IgD-negative memory B cell (primary cell): Measurements from ENCODE around the gene SLC35F5. TPM values are rescaled to one million over a fixed set of nuclear protein-coding genes. Genes with fewer than 3 reads are reported as not detected.
"Not testable (repeated sequence)": the region's sequence is repeated elsewhere in the genome, so short reads cannot be mapped to it uniquely, and the experiment has no call there.

Source experiments
- H3K27ac Mint-ChIP-seq, 3 donors: one replicate each; pipeline ENCODE4 v1.8.0; 2020 to 2022; ENCODE audit warnings: mild to moderate bottlenecking in 3 of 3, mixed read lengths in 3 of 3, moderate library complexity in 1 of 3
- H3K27me3 Mint-ChIP-seq: one replicate; pipeline ENCODE4 v1.8.0; 2021; ENCODE audit warnings: mixed read lengths
- H3K36me3 Mint-ChIP-seq: one replicate; pipeline ENCODE4 v1.8.0; 2020; ENCODE audit warnings: mild to moderate bottlenecking, mixed read lengths
- H3K4me1 Mint-ChIP-seq, 3 donors: one replicate each; pipeline ENCODE4 v1.8.0; 2020 to 2022; ENCODE audit warnings: mixed read lengths in 3 of 3, mild to moderate bottlenecking in 1 of 3
- H3K4me3 Mint-ChIP-seq, 4 donors: one replicate each; pipeline ENCODE4 v1.8.0; 2020 to 2022; ENCODE audit warnings: mild to moderate bottlenecking in 4 of 4, mixed read lengths in 4 of 4, moderate library complexity in 3 of 4
- H3K9me3 Mint-ChIP-seq, 3 donors: one replicate each; pipeline ENCODE4 v1.8.0; 2020 to 2021; ENCODE audit warnings: mixed read lengths in 3 of 3, mild to moderate bottlenecking in 1 of 3
- polyA plus RNA-seq: library from polyadenylated mRNA; unstranded; fragments of 300-500 nt; fragmentation: Illumina TruSeq; gene quantifications from one replicate; pipeline ENCODE4 v1.2.3, GENCODE V29; 2021

The SLC35F5 gene
- polyA plus RNA-seq, 1 donor from 2014 or later, result 7.1 TPM

DNA sequence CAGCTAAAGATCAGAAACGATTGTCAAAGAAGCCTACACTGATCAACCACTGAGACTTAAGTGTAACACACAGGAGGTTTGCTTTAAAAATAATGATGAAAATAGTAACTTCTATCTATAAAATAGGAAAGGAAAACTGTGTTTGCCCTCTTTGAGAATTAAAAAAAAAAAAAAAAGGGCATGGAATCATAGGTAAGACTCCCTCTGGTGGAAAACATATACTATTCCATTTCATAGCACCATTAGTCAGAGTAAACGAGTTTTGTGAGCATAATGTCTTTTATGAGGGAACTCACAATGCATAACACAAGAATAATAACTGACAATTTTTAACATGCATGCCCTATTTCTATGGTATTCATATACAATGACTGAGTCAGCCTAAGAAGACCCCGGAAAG lies 36.3 kb downstream of the SLC35F5 start:
- Mint-ChIP-seq H3K4me1 (peaks cover 2 to 4% (median 4%) of the 10 kb centered on the region in 3 donors), H3K36me3 (no peaks in the 10 kb centered on the region), H3K27me3 (no peaks in the 10 kb centered on the region), H3K27ac (no peak overlapping the region), H3K4me3 (no peak overlapping the region), H3K9me3 (no peaks in the 10 kb centered on the region)

- peaks cover 2 to 4% (median 4%) of the 10 kb centered on the region in 3 donors for H3K4me1 Mint-ChIP-seq
- no peaks in the 10 kb centered on the region for H3K9me3 Mint-ChIP-seq
- no peaks in the 10 kb centered on the region for H3K36me3 Mint-ChIP-seq
- H3K27me3 Mint-ChIP-seq, result no peaks in the 10 kb centered on the region
- no peak overlapping the region for H3K4me3 Mint-ChIP-seq
- H3K27ac Mint-ChIP-seq, result peak overlapping the region in 1 of 3 donors; percentile 11
Measured at GRCh38 chr2:113716291-113716690, 40.2 kb downstream of the SLC35F5 start.

DNA sequence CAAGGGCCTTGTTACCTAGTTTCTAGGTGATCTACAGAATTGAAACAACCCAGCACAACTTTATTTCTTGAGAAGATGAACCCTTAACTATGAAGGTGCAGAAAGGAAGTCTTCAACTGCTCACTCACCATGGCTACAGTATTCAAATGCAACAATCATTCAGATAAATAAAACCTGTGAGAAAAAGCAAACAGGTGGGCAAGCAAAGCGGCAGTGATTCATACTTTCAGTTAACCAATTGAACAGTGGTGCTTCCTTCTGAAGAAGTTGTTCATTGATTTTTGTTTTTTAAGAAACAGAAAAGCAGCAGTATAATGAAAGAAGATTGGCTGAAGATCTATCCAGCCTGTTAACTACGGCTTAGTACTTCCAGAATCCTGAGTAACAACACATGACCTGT lies 43.5 kb downstream of the SLC35F5 start:
- H3K4me3 Mint-ChIP-seq, result no peak overlapping the region
- peak overlapping the region in 1 of 3 donors; percentile 17 for H3K27ac Mint-ChIP-seq
- no peaks in the 10 kb centered on the region for H3K27me3 Mint-ChIP-seq
- peaks cover 0 to 4% (median 2%) of the 10 kb centered on the region in 3 donors for H3K4me1 Mint-ChIP-seq
- H3K9me3 Mint-ChIP-seq, result no peaks in the 10 kb centered on the region
- no peaks in the 10 kb centered on the region for H3K36me3 Mint-ChIP-seq

- Mint-ChIP-seq H3K27me3 (no peaks in the 10 kb centered on the region), H3K9me3 (no peaks in the 10 kb centered on the region), H3K27ac (no peak overlapping the region), H3K36me3 (no peaks in the 10 kb centered on the region), H3K4me3 (no peak overlapping the region), H3K4me1 (peaks cover 0 to 4% (median 2%) of the 10 kb centered on the region in 3 donors)
Measured at GRCh38 chr2:113711851-113712250, 44.6 kb downstream of the SLC35F5 start.

DNA sequence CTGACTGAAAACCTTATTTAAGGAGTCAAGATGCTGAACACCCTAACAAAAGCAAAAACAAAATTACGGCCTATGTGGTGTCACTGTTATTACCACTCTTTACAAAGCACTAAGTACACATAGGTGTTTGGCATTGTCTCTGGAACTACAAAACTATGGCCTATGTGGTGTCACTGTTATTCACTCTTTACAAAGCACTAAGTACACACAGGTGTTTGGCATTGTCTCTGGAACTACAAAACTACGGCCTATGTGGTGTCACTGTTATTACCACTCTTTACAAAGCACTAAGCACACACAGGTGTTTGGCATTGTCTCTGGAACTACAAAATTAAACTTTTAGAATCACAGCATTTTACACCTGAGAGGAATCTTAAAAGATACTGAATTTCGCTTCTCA lies 47.4 kb downstream of the SLC35F5 start:
- Mint-ChIP-seq H3K4me3 (no peak overlapping the region), H3K4me1 (no peaks in the 10 kb centered on the region), H3K36me3 (no peaks in the 10 kb centered on the region), H3K9me3 (no peaks in the 10 kb centered on the region), H3K27ac (no peak overlapping the region), H3K27me3 (no peaks in the 10 kb centered on the region)

GRCh38 chr2:113707106-113707505 lies 49.3 kb downstream of the SLC35F5 start:
- Mint-ChIP-seq H3K27ac (no peak overlapping the region), H3K9me3 (no peaks in the 10 kb centered on the region), H3K36me3 (no peaks in the 10 kb centered on the region), H3K27me3 (no peaks in the 10 kb centered on the region), H3K4me3 (no peak overlapping the region), H3K4me1 (no peaks in the 10 kb centered on the region)

GRCh38 chr2:113705982-113706523 lies 50.4 kb downstream of the SLC35F5 start:
- peaks cover 0 to 2% (median 0%) of the 10 kb centered on the region in 3 donors for H3K4me1 Mint-ChIP-seq
- H3K9me3 Mint-ChIP-seq, result no peaks in the 10 kb centered on the region
- no peak overlapping the region for H3K4me3 Mint-ChIP-seq
- H3K36me3 Mint-ChIP-seq, result no peaks in the 10 kb centered on the region
- H3K27ac Mint-ChIP-seq, result peak overlapping the region in 1 of 3 donors; percentile 65
- H3K27me3 Mint-ChIP-seq, result no peaks in the 10 kb centered on the region

GRCh38 chr2:113704300-113704993 lies 52.0 kb downstream of the SLC35F5 start:
- H3K4me1 Mint-ChIP-seq, result peaks cover 8 to 12% (median 12%) of the 10 kb centered on the region in 3 donors
- not testable (repeated sequence) for H3K4me3 Mint-ChIP-seq, H3K27me3 Mint-ChIP-seq, H3K36me3 Mint-ChIP-seq, H3K27ac Mint-ChIP-seq, H3K9me3 Mint-ChIP-seq

GRCh38 chr2:113703386-113704299 lies 52.8 kb downstream of the SLC35F5 start:
- no peak overlapping the region for H3K27ac Mint-ChIP-seq
- H3K27me3 Mint-ChIP-seq, result no peaks in the 10 kb centered on the region
- H3K4me3 Mint-ChIP-seq, result no peak overlapping the region
- H3K9me3 Mint-ChIP-seq, result no peaks in the 10 kb centered on the region
- H3K4me1 Mint-ChIP-seq, result peaks cover 14 to 19% (median 18%) of the 10 kb centered on the region in 3 donors
- H3K36me3 Mint-ChIP-seq, result no peaks in the 10 kb centered on the region

- Mint-ChIP-seq H3K4me1 (peaks cover 14 to 23% (median 20%) of the 10 kb centered on the region in 3 donors), H3K27ac (peak overlapping the region; percentile 65 to 91 (median 82)), H3K9me3 (no peaks in the 10 kb centered on the region), H3K27me3 (no peaks in the 10 kb centered on the region), H3K36me3 (no peaks in the 10 kb centered on the region), H3K4me3 (peak overlapping the region; percentile 78 to 94 (median 87))
Measured at GRCh38 chr2:113700186-113700841, 56.1 kb downstream of the SLC35F5 start.

GRCh38 chr2:113698892-113699447 lies 57.5 kb downstream of the SLC35F5 start:
- Mint-ChIP-seq H3K36me3 (no peaks in the 10 kb centered on the region), H3K4me1 (peaks cover 19 to 32% (median 29%) of the 10 kb centered on the region in 3 donors), H3K4me3 (peak overlapping the region; percentile 78 to 94 (median 87)), H3K9me3 (no peaks in the 10 kb centered on the region), H3K27me3 (no peaks in the 10 kb centered on the region), H3K27ac (peak overlapping the region; percentile 9 to 91 (median 82))

DNA sequence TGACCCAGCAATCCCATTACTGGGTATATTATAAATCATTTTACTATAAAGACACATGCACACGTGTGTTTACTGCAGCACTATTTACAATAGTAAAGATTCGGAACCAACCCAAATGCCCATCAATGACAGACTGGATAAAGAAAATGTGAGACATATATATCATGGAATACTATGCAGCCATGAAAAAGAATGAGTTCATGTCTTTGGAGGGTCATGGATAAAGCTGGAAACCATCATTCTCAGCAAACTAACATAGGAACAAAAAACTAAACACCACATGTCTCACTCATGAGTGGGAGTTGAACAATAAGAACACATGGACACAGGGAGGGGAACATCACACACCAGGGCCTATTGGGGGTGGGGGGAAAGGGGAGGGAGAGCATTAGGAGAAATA lies 58.2 kb downstream of the SLC35F5 start:
- not testable (repeated sequence) for H3K9me3 Mint-ChIP-seq, H3K36me3 Mint-ChIP-seq, H3K27me3 Mint-ChIP-seq, H3K27ac Mint-ChIP-seq
- Mint-ChIP-seq H3K4me1 (peaks cover 24 to 40% (median 34%) of the 10 kb centered on the region in 3 donors), H3K4me3 (peak overlapping the region in 1 of 4 donors; percentile 12)

- peaks cover 3% of the 10 kb centered on the region for H3K27me3 Mint-ChIP-seq
- H3K9me3 Mint-ChIP-seq, result no peaks in the 10 kb centered on the region
- H3K27ac Mint-ChIP-seq, result no peak overlapping the region
- H3K4me1 Mint-ChIP-seq, result peaks cover 25 to 43% (median 40%) of the 10 kb centered on the region in 3 donors
- no peaks in the 10 kb centered on the region for H3K36me3 Mint-ChIP-seq
- H3K4me3 Mint-ChIP-seq, result peak overlapping the region in 1 of 4 donors; percentile 21
Measured at GRCh38 chr2:113697516-113697915, 58.9 kb downstream of the SLC35F5 start.

GRCh38 chr2:113694438-113694837 lies 62.0 kb downstream of the SLC35F5 start:
- H3K9me3 Mint-ChIP-seq, result no peaks in the 10 kb centered on the region
- H3K27ac Mint-ChIP-seq, result peak overlapping the region in 1 of 3 donors; percentile 95
- H3K4me3 Mint-ChIP-seq, result peak overlapping the region in 1 of 4 donors; percentile 88
- H3K4me1 Mint-ChIP-seq, result peaks cover 25 to 38% (median 38%) of the 10 kb centered on the region in 3 donors
- H3K27me3 Mint-ChIP-seq, result peaks cover 3% of the 10 kb centered on the region
- no peaks in the 10 kb centered on the region for H3K36me3 Mint-ChIP-seq
